Natural killer cell (primary cell): ENCODE data around the gene DSC1. TPM values are rescaled to one million over a fixed set of nuclear protein-coding genes. Genes with fewer than 3 reads are reported as not detected.
"Not testable (repeated sequence)": the region's sequence is repeated elsewhere in the genome, so short reads cannot be mapped to it uniquely, and the experiment has no call there.

Source experiments
- ATAC-seq, 3 donors: fragments of 150-1000 bp in 2 of 3; fragments of 200-7000 bp in 1 of 3; cut with Tn5 transposase; 1 replicate in 1 of 3; 2 replicates in 2 of 3; pipeline ENCODE4 v1.10.0; 2021; ENCODE audit warnings: mild to moderate bottlenecking in 2 of 3, moderate library complexity in 2 of 3
- DNase-seq, 2 donors: peaks; one replicate each; pipeline versions ENCODE4 v3.0.0 to v3.0.0-alpha.2; 2013 to 2021; ENCODE audit warnings: mixed read lengths in 1 of 2
- H3K27ac ChIP-seq: one replicate; pipeline ENCODE4 v1.5.1; 2013; ENCODE audit warnings: mild to moderate bottlenecking, low read length
- H3K27me3 ChIP-seq: one replicate; pipeline ENCODE4 v1.6.1; 2013; ENCODE audit warnings: low read length; ENCODE audit not compliant: control insufficient read depth, insufficient read depth
- H3K36me3 ChIP-seq: one replicate; pipeline ENCODE4 v1.6.1; 2013; ENCODE audit warnings: low read length; ENCODE audit not compliant: control insufficient read depth, insufficient read depth
- H3K4me1 ChIP-seq: one replicate; pipeline ENCODE4 v1.6.1; 2013; ENCODE audit warnings: low read length; ENCODE audit not compliant: control insufficient read depth, insufficient read depth
- H3K4me3 ChIP-seq: one replicate; pipeline ENCODE4 v1.5.1; 2013; ENCODE audit warnings: low read length
- H3K9me3 ChIP-seq: one replicate; pipeline ENCODE4 v1.6.1; 2013; ENCODE audit warnings: low read length; ENCODE audit not compliant: control insufficient read depth, insufficient read depth
- H3K27ac Mint-ChIP-seq, 2 donors: one replicate each; pipeline ENCODE4 v1.8.0; 2022; ENCODE audit warnings: mild to moderate bottlenecking in 2 of 2, mixed read lengths in 2 of 2, moderate library complexity in 1 of 2
- H3K27me3 Mint-ChIP-seq, 2 donors: one replicate each; pipeline ENCODE4 v1.8.0; 2022; ENCODE audit warnings: low read depth in 2 of 2, mixed read lengths in 2 of 2
- H3K36me3 Mint-ChIP-seq: one replicate; pipeline ENCODE4 v1.8.0; 2022; ENCODE audit warnings: mixed read lengths
- H3K4me1 Mint-ChIP-seq, 2 donors: one replicate each; pipeline ENCODE4 v1.8.0; 2022; ENCODE audit warnings: mixed read lengths in 2 of 2
- H3K4me3 Mint-ChIP-seq: one replicate; pipeline ENCODE4 v1.8.0; 2022; ENCODE audit warnings: mild to moderate bottlenecking, moderate library complexity, mixed read lengths
- H3K9me3 Mint-ChIP-seq, 2 donors: one replicate each; pipeline ENCODE4 v1.8.0; 2022; ENCODE audit warnings: mixed read lengths in 2 of 2
- CTCF ChIP-seq: fragments of 200-600 bp; IDR thresholded peaks from one replicate; pipeline ENCODE4 v1.8.0; 2022; ENCODE audit warnings: antibody characterized with exemption
- WGBS: methylation state at CpG from one replicate; pipeline ENCODE4 v1.1.7; 2013; ENCODE audit warnings: missing lambda C conversion rate; ENCODE audit not compliant: insufficient coverage; 5-methylcytosine and 5-hydroxymethylcytosine counted together
- intact Hi-C: fragments of 100-400 bp; cut with micrococcal nuclease; formaldehyde crosslinking; loops from one replicate; pipeline ENCODE4 v1.14.2; 2022
- total RNA-seq, 4 donors: library from RNA; stranded (reverse); fragments of 120-200 nt in 1 of 4; gene quantifications; one replicate each; pipeline versions ENCODE4 v1.2.3 to v1.2.4, GENCODE V29; 2013 to 2022

The DSC1 gene
- total RNA-seq, 3 donors from 2014 or later (not counting 1 experiment from before 2014, with no cell fraction given), result 0.05 to 0.50 TPM; not detected in 1

GRCh38 chr18:31129398-31130115 lies 33.1 kb downstream of the DSC1 start:
- H3K9me3 ChIP-seq, result no peaks in the 10 kb centered on the region
- H3K27ac ChIP-seq, result no peak overlapping the region
- no peak for ATAC-seq
- no peaks in the 10 kb centered on the region for H3K36me3 ChIP-seq
- no peaks in the 10 kb centered on the region for H3K27me3 ChIP-seq
- WGBS, result 56% methylated on average over 1 of the region's 1 CpG
- Mint-ChIP-seq H3K27ac (no peak overlapping the region), H3K36me3 (no peaks in the 10 kb centered on the region), H3K4me3 (no peak overlapping the region), H3K27me3 (no peaks in the 10 kb centered on the region), H3K4me1 (no peaks in the 10 kb centered on the region), H3K9me3 (no peaks in the 10 kb centered on the region)
- H3K4me1 ChIP-seq, result no peaks in the 10 kb centered on the region
- intact Hi-C loops, result no loop called here
- no peak for DNase-seq
- H3K4me3 ChIP-seq, result no peak overlapping the region
- no peak for TF ChIP-seq CTCF

GRCh38 chr18:31125878-31126277 lies 36.8 kb downstream of the DSC1 start:
- no peaks in the 10 kb centered on the region for H3K36me3 ChIP-seq
- peaks cover 2% of the 10 kb centered on the region in 2 donors for H3K9me3 Mint-ChIP-seq
- no peaks in the 10 kb centered on the region for H3K27me3 Mint-ChIP-seq
- no peak for DNase-seq
- H3K27me3 ChIP-seq, result no peaks in the 10 kb centered on the region
- no peak overlapping the region for H3K4me3 ChIP-seq
- no peak for TF ChIP-seq CTCF
- H3K4me1 ChIP-seq, result no peaks in the 10 kb centered on the region
- ATAC-seq, result no peak
- no peak overlapping the region for H3K27ac ChIP-seq
- H3K9me3 ChIP-seq, result no peaks in the 10 kb centered on the region
- WGBS, result 73% methylated on average over 1 of the region's 1 CpG
- H3K36me3 Mint-ChIP-seq, result no peaks in the 10 kb centered on the region
- no peaks in the 10 kb centered on the region for H3K4me1 Mint-ChIP-seq
- H3K4me3 Mint-ChIP-seq, result no peak overlapping the region
- intact Hi-C loops, result no loop called here
- no peak overlapping the region for H3K27ac Mint-ChIP-seq

- WGBS, result 50% methylated on average over 1 of the region's 2 CpGs
- H3K27me3 Mint-ChIP-seq, H3K27ac ChIP-seq, H3K4me1 ChIP-seq, H3K27ac Mint-ChIP-seq, DNase-seq, ATAC-seq, H3K36me3 ChIP-seq, H3K4me1 Mint-ChIP-seq, H3K4me3 Mint-ChIP-seq, H3K4me3 ChIP-seq, intact Hi-C loops, H3K9me3 ChIP-seq, H3K27me3 ChIP-seq, H3K36me3 Mint-ChIP-seq: not testable (repeated sequence)
- H3K9me3 Mint-ChIP-seq, result peaks cover 5 to 12% of the 10 kb centered on the region in 2 donors
Observed at GRCh38 chr18:31123125-31123524, 39.5 kb downstream of the DSC1 start.

- no peak overlapping the region for H3K4me3 ChIP-seq
- H3K36me3 ChIP-seq, result no peaks in the 10 kb centered on the region
- no peak for ATAC-seq
- no peak for DNase-seq
- Mint-ChIP-seq H3K9me3 (peaks cover 11 to 22% of the 10 kb centered on the region in 2 donors), H3K4me1 (no peaks in the 10 kb centered on the region), H3K27ac (no peak overlapping the region), H3K4me3 (no peak overlapping the region), H3K36me3 (no peaks in the 10 kb centered on the region), H3K27me3 (no peaks in the 10 kb centered on the region)
- no peaks in the 10 kb centered on the region for H3K9me3 ChIP-seq
- no peak overlapping the region for H3K27ac ChIP-seq
- no peaks in the 10 kb centered on the region for H3K4me1 ChIP-seq
- WGBS, result 34% methylated on average over 2 of the region's 2 CpGs
- intact Hi-C loops, result no loop called here
- H3K27me3 ChIP-seq, result no peaks in the 10 kb centered on the region
- TF ChIP-seq CTCF, result no peak
Observed at GRCh38 chr18:31120594-31120993, 42.1 kb downstream of the DSC1 start.
